Skeletal muscle cell (primary cell): ENCODE measurements around the gene ENOX2.

Experiments
- DNase-seq: peaks from one replicate; pipeline ENCODE4 v3.0.0-alpha.2; 2010; ENCODE audit warnings: low read depth
- H3K4me3 ChIP-seq: 2 replicates; pipeline ENCODE4 v1.5.1; 2011; ENCODE audit warnings: low read depth, mild to moderate bottlenecking, control low read depth, low read length, moderate library complexity

Gene ENOX2

DNA sequence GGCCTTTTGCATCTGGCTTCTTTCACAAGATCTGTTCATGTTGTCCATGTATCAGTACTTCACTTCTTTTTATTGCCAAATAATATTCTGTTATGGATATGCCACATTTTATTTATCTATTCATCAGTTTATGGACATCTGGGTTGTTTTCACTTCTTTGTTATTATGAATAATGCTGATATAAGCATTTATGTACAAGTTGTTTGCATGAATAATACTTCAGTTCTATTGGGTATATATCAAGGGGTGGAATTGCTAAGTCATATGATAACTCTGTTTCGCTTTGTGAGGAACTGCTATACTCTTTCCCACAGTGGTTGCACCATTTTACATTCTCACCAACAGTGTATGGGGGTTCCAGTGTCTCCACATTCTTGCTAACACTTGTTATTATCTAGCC is 310.8 kb downstream of the ENOX2 start:
- DNase-seq = no peak
- H3K4me3 ChIP-seq = no peak overlapping the region

DNA sequence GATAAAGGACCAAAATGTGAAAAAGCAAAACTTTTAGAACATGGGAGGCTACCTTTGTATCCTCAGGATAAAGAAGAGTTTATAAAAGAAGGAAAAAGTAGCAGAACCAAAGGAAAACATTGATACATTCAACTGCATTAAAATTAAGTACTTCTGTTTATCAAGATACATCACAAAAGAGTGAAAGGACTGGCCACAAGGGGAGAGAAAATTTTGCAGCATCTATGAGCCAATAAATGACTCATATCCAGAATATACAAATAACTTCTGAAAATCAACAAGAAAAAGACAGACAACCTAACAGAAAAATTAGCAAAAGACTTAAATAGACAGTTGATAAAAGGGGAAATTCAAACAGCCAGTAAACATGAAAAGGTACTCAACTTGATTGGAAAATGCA is 324.1 kb downstream of the ENOX2 start:
- DNase-seq = no peak
- no peak overlapping the region for H3K4me3 ChIP-seq

DNA sequence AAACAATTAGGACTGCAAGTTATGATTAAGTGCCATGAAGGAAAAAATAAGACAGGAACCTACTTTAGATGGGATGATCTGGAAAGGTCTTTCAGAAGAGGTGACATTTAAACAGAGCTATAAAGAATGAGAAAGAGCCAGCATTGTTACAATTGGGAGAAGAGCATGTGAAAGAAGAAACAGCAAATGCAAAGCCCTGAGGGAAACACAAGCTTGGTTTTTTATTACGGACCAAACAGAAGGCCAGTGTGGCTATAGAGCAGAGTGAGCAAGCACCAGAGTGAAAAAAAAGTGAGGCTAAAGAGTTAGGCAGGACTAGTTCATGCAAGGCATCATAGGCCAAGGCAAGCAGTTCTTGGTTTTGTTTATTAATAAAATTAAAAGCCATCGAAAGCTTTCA is 325.6 kb downstream of the ENOX2 start:
- no peak for DNase-seq
- H3K4me3 ChIP-seq = no peak overlapping the region

DNA sequence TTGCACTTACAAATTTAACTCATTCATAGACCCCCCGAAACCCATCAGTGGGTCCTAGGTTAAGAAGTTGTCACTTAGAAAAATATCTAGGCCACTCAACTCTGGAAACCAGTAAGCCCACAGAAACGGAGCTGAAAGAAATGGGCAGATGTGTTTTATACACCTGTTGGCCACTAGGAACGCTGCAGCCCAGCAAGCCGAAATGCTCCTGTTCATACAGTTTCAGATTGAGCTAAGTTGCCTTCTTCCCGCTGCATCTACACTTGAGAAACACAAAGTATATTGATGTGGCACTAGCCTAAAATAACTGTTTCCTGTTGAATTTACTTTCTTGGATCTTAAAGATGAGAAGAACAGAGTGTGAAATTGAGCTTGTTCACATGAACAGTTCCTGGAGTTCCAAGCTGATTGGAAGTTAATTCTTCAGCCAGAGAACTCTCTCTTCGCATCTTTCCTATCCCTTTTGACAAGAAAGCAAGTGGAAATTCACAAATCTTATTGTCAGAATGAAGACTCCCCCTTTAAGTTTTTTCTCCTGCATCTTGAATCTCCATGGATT is 327.1 kb downstream of the ENOX2 start:
- DNase-seq = peak; percentile 4
- H3K4me3 ChIP-seq = no peak overlapping the region
